Upper lobe of right lung (tissue), 1 donor: ENCODE measurements around the gene IL20. TPM values are rescaled to one million over a fixed set of nuclear protein-coding genes. Genes with fewer than 3 reads are reported as not detected.

ENCODE experiments used
- ATAC-seq: fragments of 200-7000 bp; cut with Tn5 transposase; one replicate; pipeline ENCODE4 v1.9.1; 2020; ENCODE audit warnings: mild to moderate bottlenecking, moderate library complexity
- DNase-seq: peaks from one replicate; pipeline ENCODE4 v3.0.0-alpha.2; 2020
- H3K27ac ChIP-seq: fragments of 200-600 bp; one replicate; pipeline ENCODE4 v1.8.0; 2022
- H3K27me3 ChIP-seq: fragments of 200-600 bp; one replicate; pipeline ENCODE4 v1.8.0; 2022; ENCODE audit warnings: mild to moderate bottlenecking
- H3K36me3 ChIP-seq: fragments of 200-600 bp; one replicate; pipeline ENCODE4 v1.8.0; 2022
- H3K4me1 ChIP-seq: fragments of 200-600 bp; one replicate; pipeline ENCODE4 v1.8.0; 2022
- H3K4me3 ChIP-seq: fragments of 200-600 bp; one replicate; pipeline ENCODE4 v1.8.0; 2022; ENCODE audit warnings: mild to moderate bottlenecking
- H3K9me3 ChIP-seq: fragments of 200-600 bp; one replicate; pipeline ENCODE4 v1.8.0; 2022
- intact Hi-C: fragments of 100-400 bp; cut with DNase I; formaldehyde crosslinking; loops from one replicate; pipeline ENCODE4 v1.11.0; 2022
- total RNA-seq: library from RNA; stranded (reverse); fragmentation: NEBNext Ultra II Directional; extraction: Animal tissue kit (Norgen Biotek cat#: 25700); gene quantifications from one replicate; pipeline ENCODE4 v1.2.1, GENCODE V29; 2021
- TF ChIP-seq, protein P1 (sequence below): fragments of 200-600 bp; IDR thresholded peaks from one replicate; pipeline ENCODE4 v1.8.0; 2022; ENCODE audit warnings: antibody characterized with exemption
- donor health status: DM: no; HTN: yes; CAD: no; lungs with severe emphysema.

The IL20 gene
- total RNA-seq, 1 donor from 2014 or later = not detected

DNA sequence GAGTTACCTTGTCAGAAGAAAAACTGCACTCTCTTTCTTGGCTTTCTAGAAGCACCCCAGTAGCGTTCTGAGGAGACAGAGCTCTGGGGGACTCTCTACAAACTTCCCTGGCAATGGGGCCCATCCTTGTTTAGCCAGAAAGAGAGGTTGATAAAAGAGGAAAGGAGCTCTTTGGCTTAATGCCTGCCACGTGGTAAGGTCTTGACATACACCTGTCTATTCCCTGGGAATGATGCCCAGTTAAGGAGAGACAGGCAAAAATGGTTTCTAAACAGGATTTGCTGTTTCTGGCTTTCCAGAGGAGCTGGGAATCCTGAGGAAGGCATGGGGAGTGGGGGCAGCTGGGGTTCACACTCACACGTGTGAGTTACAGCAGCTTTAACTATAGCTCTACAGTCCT lies 30.2 kb upstream of the IL20 start:
- no peaks in the 10 kb centered on the region for H3K27me3 ChIP-seq
- intact Hi-C loops = no loop called here
- ATAC-seq (no peak), DNase-seq (no peak)
- TF ChIP-seq, protein P1, sequence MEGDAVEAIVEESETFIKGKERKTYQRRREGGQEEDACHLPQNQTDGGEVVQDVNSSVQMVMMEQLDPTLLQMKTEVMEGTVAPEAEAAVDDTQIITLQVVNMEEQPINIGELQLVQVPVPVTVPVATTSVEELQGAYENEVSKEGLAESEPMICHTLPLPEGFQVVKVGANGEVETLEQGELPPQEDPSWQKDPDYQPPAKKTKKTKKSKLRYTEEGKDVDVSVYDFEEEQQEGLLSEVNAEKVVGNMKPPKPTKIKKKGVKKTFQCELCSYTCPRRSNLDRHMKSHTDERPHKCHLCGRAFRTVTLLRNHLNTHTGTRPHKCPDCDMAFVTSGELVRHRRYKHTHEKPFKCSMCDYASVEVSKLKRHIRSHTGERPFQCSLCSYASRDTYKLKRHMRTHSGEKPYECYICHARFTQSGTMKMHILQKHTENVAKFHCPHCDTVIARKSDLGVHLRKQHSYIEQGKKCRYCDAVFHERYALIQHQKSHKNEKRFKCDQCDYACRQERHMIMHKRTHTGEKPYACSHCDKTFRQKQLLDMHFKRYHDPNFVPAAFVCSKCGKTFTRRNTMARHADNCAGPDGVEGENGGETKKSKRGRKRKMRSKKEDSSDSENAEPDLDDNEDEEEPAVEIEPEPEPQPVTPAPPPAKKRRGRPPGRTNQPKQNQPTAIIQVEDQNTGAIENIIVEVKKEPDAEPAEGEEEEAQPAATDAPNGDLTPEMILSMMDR = no peak
- H3K4me1 ChIP-seq = peaks cover 6% of the 10 kb centered on the region
- H3K36me3 ChIP-seq = no peaks in the 10 kb centered on the region
- no peak overlapping the region for H3K4me3 ChIP-seq
- H3K9me3 ChIP-seq = no peaks in the 10 kb centered on the region
- H3K27ac ChIP-seq = no peak overlapping the region

DNA sequence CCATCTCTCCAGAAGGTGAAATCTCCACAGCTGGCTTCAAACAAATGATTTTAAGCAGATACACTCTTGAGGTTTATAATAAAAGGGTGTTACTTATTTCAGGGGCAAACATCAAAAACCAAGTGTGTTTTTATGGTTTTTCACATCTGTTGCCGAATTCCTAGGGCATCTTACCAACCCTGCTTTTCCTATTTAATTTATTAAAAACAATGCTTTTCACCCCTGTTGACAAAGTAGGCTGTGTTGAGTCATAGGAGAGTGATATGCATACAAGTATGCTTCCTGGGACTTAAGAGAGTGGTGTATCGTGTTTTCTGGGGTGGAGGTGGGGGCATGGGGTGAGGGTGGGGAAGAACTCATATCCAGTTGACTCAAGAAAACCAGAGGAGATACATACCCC lies 29.3 kb upstream of the IL20 start:
- ATAC-seq = no peak
- Histone ChIP-seq H3K27ac (no peak overlapping the region), H3K9me3 (no peaks in the 10 kb centered on the region), H3K27me3 (no peaks in the 10 kb centered on the region), H3K4me3 (no peak overlapping the region), H3K36me3 (no peaks in the 10 kb centered on the region), H3K4me1 (peaks cover 6% of the 10 kb centered on the region)
- TF ChIP-seq, protein P1 = no peak
- intact Hi-C loops = no loop called here
- DNase-seq = no peak

DNA sequence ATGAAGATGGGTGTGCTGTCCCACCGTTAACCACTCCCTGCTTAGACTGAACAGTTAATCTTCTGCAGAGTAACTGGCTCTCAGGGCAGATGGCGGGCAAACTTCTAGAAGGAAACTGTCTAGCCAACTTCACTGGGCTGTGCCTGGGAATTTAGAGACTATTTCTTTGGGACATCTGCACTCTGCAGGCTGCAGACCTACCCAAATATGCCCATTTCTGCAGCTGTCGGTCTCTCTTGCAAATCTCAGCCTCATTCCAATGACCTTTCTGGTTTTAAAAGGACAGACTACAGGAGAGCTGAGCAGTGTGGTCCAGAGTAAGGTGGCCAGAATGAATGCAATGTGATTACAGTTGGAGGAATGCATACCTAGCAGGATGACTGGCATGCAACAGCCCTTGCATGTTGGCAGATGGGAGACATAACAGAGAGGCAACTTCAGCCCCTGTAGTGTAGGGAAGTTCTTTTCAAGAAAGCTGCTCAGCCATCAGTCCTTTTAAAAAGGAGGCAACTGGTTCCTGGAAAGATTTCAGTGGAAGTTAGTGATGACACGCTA lies 26.3 kb upstream of the IL20 start:
- ATAC-seq (no peak), DNase-seq (no peak)
- no peak overlapping the region for H3K4me3 ChIP-seq
- TF ChIP-seq, protein P1 = no peak
- peaks cover 6% of the 10 kb centered on the region for H3K4me1 ChIP-seq
- no peak overlapping the region for H3K27ac ChIP-seq
- no peaks in the 10 kb centered on the region for H3K27me3 ChIP-seq
- no peaks in the 10 kb centered on the region for H3K36me3 ChIP-seq
- intact Hi-C loops = no loop called here
- no peaks in the 10 kb centered on the region for H3K9me3 ChIP-seq

DNA sequence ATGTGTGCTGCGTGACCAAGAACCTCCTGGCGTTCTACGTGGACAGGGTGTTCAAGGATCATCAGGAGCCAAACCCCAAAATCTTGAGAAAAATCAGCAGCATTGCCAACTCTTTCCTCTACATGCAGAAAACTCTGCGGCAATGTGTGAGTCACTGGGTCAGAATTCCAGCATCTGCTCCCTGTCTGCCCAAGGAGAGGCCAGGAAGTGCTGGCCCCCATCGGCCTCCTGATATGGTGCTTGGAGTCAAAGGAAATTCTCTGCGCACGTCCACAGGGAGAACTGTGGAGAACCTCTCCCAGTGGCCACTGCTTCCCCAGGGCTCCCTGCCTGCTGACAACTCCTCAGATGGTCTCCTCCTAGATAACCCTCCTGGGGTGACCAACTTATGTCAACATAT lies 25.6 kb upstream of the IL20 start:
- DNase-seq (no peak), ATAC-seq (no peak)
- no peak overlapping the region for H3K27ac ChIP-seq
- no peaks in the 10 kb centered on the region for H3K27me3 ChIP-seq
- H3K9me3 ChIP-seq = no peaks in the 10 kb centered on the region
- no peaks in the 10 kb centered on the region for H3K36me3 ChIP-seq
- intact Hi-C loops = no loop called here
- TF ChIP-seq, protein P1 = no peak
- H3K4me1 ChIP-seq = no peaks in the 10 kb centered on the region
- no peak overlapping the region for H3K4me3 ChIP-seq

DNA sequence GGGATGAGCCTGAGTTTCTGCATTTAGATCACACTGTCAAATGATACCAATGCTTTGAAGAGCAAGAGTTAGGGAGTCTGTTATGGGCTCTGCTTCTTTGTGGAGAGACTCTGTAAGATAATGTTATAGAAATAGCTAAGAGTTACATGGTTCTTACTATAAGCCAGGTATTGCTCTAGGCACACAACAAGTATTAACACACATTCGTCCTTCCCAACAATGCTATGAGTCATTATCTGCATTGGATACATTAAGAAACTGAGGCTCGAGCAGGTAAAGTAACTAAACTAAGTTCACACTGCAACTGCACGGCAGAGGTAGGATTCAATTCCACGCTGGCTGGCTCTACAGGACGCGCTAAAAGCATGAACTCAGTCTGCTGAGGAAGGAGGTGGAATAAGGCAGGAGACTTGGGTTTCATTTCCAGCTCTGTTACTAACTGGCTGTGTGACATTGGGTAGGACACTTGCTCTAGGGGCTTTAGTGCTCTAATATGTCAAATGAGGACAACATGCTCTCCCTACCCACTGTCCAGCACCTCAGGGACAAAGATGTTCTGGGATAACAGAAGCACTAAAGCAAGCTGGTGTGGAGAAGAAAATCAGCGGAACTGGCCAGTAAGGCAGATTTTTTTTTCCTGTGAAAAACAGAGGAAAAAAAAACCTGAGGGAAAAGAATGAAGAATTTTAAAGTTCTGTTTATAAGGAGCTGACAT lies 23.7 kb upstream of the IL20 start:
- H3K4me1 ChIP-seq = no peaks in the 10 kb centered on the region
- TF ChIP-seq, protein P1 = no peak
- intact Hi-C loops = no loop called here
- H3K27ac ChIP-seq = no peak overlapping the region
- DNase-seq (no peak), ATAC-seq (no peak)
- H3K9me3 ChIP-seq = no peaks in the 10 kb centered on the region
- no peak overlapping the region for H3K4me3 ChIP-seq
- no peaks in the 10 kb centered on the region for H3K36me3 ChIP-seq
- no peaks in the 10 kb centered on the region for H3K27me3 ChIP-seq
